K562 (cell line): ENCODE results near the gene ZNF865. TPM values are rescaled to one million over a fixed set of nuclear protein-coding genes. Genes with fewer than 3 reads are reported as not detected.
A peak's percentile ranks its signal among the peaks of the same experiment; 100 is the strongest.

Experiments
- AFF1 ChIP-seq, 2 experiments: fragments of 450-650 bp; IDR thresholded peaks; 2 replicates each; pipeline ENCODE4 v1.6.1; 2018; ENCODE audit warnings: mild to moderate bottlenecking in 2 of 2, low read depth in 1 of 2; ENCODE audit not compliant: partially characterized antibody in 2 of 2
- ATF7 ChIP-seq: fragments of 450-650 bp; IDR thresholded peaks from 2 replicates; pipeline ENCODE4 v1.7.1; 2014; ENCODE audit warnings: mild to moderate bottlenecking, moderate library complexity
- CCNT2 ChIP-seq: IDR thresholded peaks from 2 replicates; pipeline ENCODE4 v1.6.1; 2011; ENCODE audit warnings: borderline replicate concordance, low read depth, mild to moderate bottlenecking, moderate library complexity, mixed read lengths, low read length; ENCODE audit not compliant: insufficient read length; ENCODE audit errors: extremely low read depth
- FOS ChIP-seq: IDR thresholded peaks from 3 replicates; pipeline ENCODE4 v1.6.1; 2011; ENCODE audit not compliant: insufficient read length; ENCODE audit errors: extremely low read depth
- HINFP ChIP-seq: fragments of 450-650 bp; conservative IDR thresholded peaks from 2 replicates; pipeline ENCODE4 v1.6.1; 2016; ENCODE audit warnings: missing genetic modification characterization, low read depth, mild to moderate bottlenecking, control low read depth, missing compliant biosample characterization
- MBD2 ChIP-seq: sonication (generic); IDR thresholded peaks from 2 replicates; pipeline ENCODE4 v1.6.1; 2016; ENCODE audit warnings: low read depth, borderline replicate concordance
- NBN ChIP-seq: fragments of 450-650 bp; IDR thresholded peaks from 2 replicates; pipeline ENCODE4 v1.6.1; 2016; ENCODE audit warnings: low read depth, mild to moderate bottlenecking
- NUFIP1 ChIP-seq: fragments of 450-650 bp; IDR thresholded peaks from 2 replicates; pipeline ENCODE4 v1.6.1; 2018; ENCODE audit not compliant: partially characterized antibody
- SIRT6 ChIP-seq: IDR thresholded peaks from one replicate; pipeline ENCODE4 v1.6.1; 2012; ENCODE audit warnings: low read depth, mild to moderate bottlenecking, control low read depth, inconsistent platforms, low read length, moderate library complexity
- SP2 ChIP-seq: IDR thresholded peaks from 2 replicates; pipeline ENCODE4 v1.6.1; 2011; ENCODE audit warnings: mild to moderate bottlenecking, low read depth, low read length, moderate library complexity; ENCODE audit not compliant: poor library complexity, severe bottlenecking; ENCODE audit errors: extremely low read depth
- TAF9B ChIP-seq: fragments of 450-650 bp; IDR thresholded peaks from 2 replicates; pipeline ENCODE4 v1.6.1; 2018; ENCODE audit warnings: mild to moderate bottlenecking; ENCODE audit not compliant: partially characterized antibody
- TOE1 ChIP-seq, 2 experiments: fragments of 450-650 bp in 1 of 2; sonication (generic) in 1 of 2; formaldehyde crosslinking in 1 of 2; IDR thresholded peaks; 2 replicates each; pipeline versions ENCODE4 v1.7.1 to v1.8.0; 2016 to 2022; ENCODE audit warnings: borderline replicate concordance in 2 of 2, mild to moderate bottlenecking in 2 of 2, antibody characterized with exemption in 1 of 2, inconsistent platforms in 1 of 2, low read depth in 1 of 2, missing genetic modification reagents in 1 of 2, moderate library complexity in 1 of 2
- U2AF2 ChIP-seq: fragments of 200-400 bp; formaldehyde crosslinking; optimal IDR thresholded peaks from 2 replicates; pipeline ENCODE3; 2017; ENCODE audit warnings: low read depth, mild to moderate bottlenecking, low read length
- ZBTB9 ChIP-seq: fragments of 450-650 bp; formaldehyde crosslinking; IDR thresholded peaks from 2 replicates; pipeline ENCODE4 v1.4.0; 2020; ENCODE audit warnings: mild to moderate bottlenecking, moderate library complexity
- ZNF280B ChIP-seq: fragments of 250-450 bp; sonication (Bioruptor Pico); IDR thresholded peaks from 2 replicates; pipeline ENCODE4 v1.5.1; 2021; ENCODE audit warnings: mild to moderate bottlenecking
- polyA plus RNA-seq, 8 experiments: library from polyadenylated mRNA; depleted of rRNA in 4 of 8; stranded (reverse) in 5 of 8; unstranded in 3 of 8; fragments of >200 nt; fragmentation: Nextera tagmentation in 2 of 8; fragmentation: Illumina TruSeq in 1 of 8; extraction: Ambion mirVana in 2 of 8; extraction: Trizol in 1 of 8; gene quantifications; 2 replicates each; pipeline versions ENCODE4 v1.2.1 to v1.2.3, GENCODE V29; 2011 to 2014; ENCODE audit warnings: inconsistent platforms in 1 of 8, missing spikeins in 1 of 8
- total RNA-seq, 7 experiments: library from RNA; depleted of rRNA in 6 of 7; stranded (reverse); fragments of >200 nt in 6 of 7; fragmentation: Illumina TruSeq in 2 of 7; extraction: Trizol in 2 of 7; gene quantifications; 2 replicates each; pipeline versions ENCODE4 v1.2.1 to v1.2.3, GENCODE V29; 2011 to 2021; ENCODE audit warnings: low replicate concordance in 1 of 7

The ZNF865 gene
- total and polyA plus RNA-seq, 9 of the 15 experiments (the other 6 are each of a cell fraction or from before 2014, with no cell fraction given), result 0.40 to 18.8 (median 1.6) TPM; not detected in 2

GRCh38 chr19:55599842-55600661 is 5.4 kb upstream of the ZNF865 start, which contains the start of gene ZNF524 (continued):
- peak; percentile 84 for TF ChIP-seq CCNT2
- no peak; the same call in 1 of the 2 replicates for TF ChIP-seq MBD2
- no peak for TF ChIP-seq FOS
- TF ChIP-seq TOE1 (IDR thresholded peaks at IDR 0.05; ENCODE audit: borderline replicate concordance), result peak; percentile 96
- no peak for TF ChIP-seq TOE1 (CRISPR knock-in tag; IDR thresholded peaks at IDR 0.05; ENCODE audit: borderline replicate concordance, low read depth)
- TF ChIP-seq HINFP (tag), result no peak
- TF ChIP-seq TAF9B, result no peak
- no peak for TF ChIP-seq U2AF2
- no peak for TF ChIP-seq AFF1 (IDR thresholded peaks at IDR 0.05; ENCODE audit: low read depth in 1 of 2, partially characterized antibody in 2 of 2)
- no peak for TF ChIP-seq NUFIP1
- no peak for TF ChIP-seq ZBTB9 (CRISPR knock-in tag)
- TF ChIP-seq ATF7, result 0 out of 2 replicates have a peak, but pooled peaks have one; percentile 26
- no peak for TF ChIP-seq NBN
- no peak for TF ChIP-seq SIRT6
- no peak for TF ChIP-seq ZNF280B (CRISPR knock-in tag)
- TF ChIP-seq SP2, result no peak
